Left lung (tissue), 10 donors: ENCODE data around the gene HERPUD1. TPM values are rescaled to one million over a fixed set of nuclear protein-coding genes. Genes with fewer than 3 reads are reported as not detected.
A peak's percentile ranks its signal among the peaks of the same experiment; 100 is the strongest.
"Not testable (repeated sequence)": the region's sequence is repeated elsewhere in the genome, so short reads cannot be mapped to it uniquely, and the experiment has no call there.

Experiments
- ATAC-seq: fragments of 200-7000 bp; cut with Tn5 transposase; one replicate; pipeline ENCODE4 v1.9.1; 2020; ENCODE audit warnings: moderate library complexity
- DNase-seq, 4 donors: peaks; one replicate each; pipeline ENCODE4 v3.0.0-alpha.2; 2013 to 2020
- H3K27ac ChIP-seq, 2 donors: fragments of 200-600 bp; sonication (generic) in 1 of 2; one replicate each; pipeline versions ENCODE4 v1.5.0 to v1.8.0; 2020 to 2021
- H3K27me3 ChIP-seq, 2 donors: fragments of 200-600 bp; sonication (generic) in 1 of 2; one replicate each; pipeline versions ENCODE4 v1.5.0 to v1.8.0; 2020 to 2021
- H3K36me3 ChIP-seq, 2 donors: fragments of 200-600 bp; sonication (generic) in 1 of 2; one replicate each; pipeline versions ENCODE4 v1.5.0 to v1.8.0; 2020 to 2021
- H3K4me1 ChIP-seq, 2 donors: fragments of 200-600 bp; one replicate each; pipeline ENCODE4 v1.8.0; 2021
- H3K4me3 ChIP-seq, 2 donors: fragments of 200-600 bp; sonication (generic) in 1 of 2; one replicate each; pipeline versions ENCODE4 v1.5.0 to v1.8.0; 2020 to 2021; ENCODE audit warnings: mild to moderate bottlenecking in 1 of 2
- H3K9me3 ChIP-seq, 2 donors: fragments of 200-600 bp; sonication (generic) in 1 of 2; one replicate each; pipeline versions ENCODE4 v1.5.0 to v1.8.0; 2020 to 2021
- intact Hi-C, 2 donors: fragments of 100-400 bp; cut with DNase I; formaldehyde crosslinking; loops; one replicate each; pipeline versions ENCODE4 v1.11.2 to v1.14.2; 2022
- polyA plus RNA-seq, 6 donors: library from polyadenylated mRNA; unstranded; fragments of 120-200 nt; gene quantifications; one replicate each; pipeline ENCODE4 v1.2.1, GENCODE V29; 2013; ENCODE audit not compliant: insufficient read length in 6 of 6
- total RNA-seq, 2 donors: library from RNA; stranded (reverse); fragmentation: NEBNext Ultra II Directional; extraction: Animal tissue kit (Norgen Biotek cat#: 25700); gene quantifications; one replicate each; pipeline ENCODE4 v1.2.1, GENCODE V29; 2021
- TF ChIP-seq, protein P1 (sequence below), 2 donors: fragments of 200-600 bp; sonication (generic) in 1 of 2; IDR thresholded peaks; one replicate each; pipeline versions ENCODE4 v1.5.0 to v1.8.0; 2021; ENCODE audit warnings: antibody characterized with exemption in 2 of 2
- donor health status: DM: no; HTN: yes; CAD: no.
- donor health status: DM: no; HTN: no; CAD: no.

Gene HERPUD1
- total and polyA plus RNA-seq, 8 donors = 99.6 to 155 (median 115) TPM

DNA sequence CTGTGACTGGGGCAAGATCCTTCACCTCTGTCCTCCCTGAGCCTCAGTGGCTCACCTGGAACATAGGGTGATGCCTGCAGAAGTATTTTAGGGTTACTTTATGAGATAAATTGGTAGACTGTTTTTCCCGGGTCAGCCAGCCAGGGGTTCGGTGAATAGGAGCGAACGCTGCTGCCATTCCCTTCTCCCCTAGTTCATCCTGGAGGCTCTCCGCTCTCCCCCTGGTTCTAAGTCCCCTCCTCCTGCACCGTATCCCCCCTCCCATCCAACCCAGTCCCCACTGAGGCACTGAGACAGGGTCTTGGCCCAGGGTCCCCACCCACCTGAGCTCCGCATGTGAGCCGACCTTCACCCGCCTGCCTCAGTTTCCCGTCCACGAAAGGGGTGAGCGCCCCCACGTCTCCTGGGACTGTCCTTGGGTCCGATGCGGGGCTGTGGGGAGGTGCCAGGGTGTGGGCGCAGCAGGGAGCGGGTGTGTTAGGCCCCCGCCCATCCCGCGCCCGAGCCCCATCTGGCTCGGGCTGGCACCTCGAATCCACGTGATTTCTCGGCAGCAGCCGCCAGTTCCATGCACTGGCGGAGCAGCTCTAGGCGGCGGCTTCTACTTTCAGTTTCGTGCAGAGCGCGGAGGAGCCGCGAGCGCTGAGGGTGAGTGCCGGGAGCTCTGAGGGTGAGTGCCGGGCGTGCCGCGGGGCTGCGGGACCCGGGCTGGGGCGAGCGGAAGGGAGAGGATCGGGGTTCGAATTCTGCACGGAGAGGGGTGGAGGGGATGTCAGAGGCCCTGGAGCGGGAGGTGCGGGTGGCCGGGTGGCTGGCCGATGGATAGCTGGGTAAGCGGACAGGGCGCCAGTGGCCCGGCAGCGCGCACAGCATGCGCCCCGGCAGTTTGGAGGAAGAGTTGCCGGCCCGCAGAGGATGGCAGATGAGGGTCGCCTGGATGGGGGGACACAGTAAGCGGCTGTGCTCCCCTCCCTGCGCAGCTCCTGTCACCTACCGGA lies 57.3 kb downstream of the HERPUD1 start, which contains the start of gene NLRC5:
NLRC5 (plus strand) TSS at position 610 of the 998 bp plus-strand sequence. CDS start 31,156 bp downstream, outside the sequence.
- H3K36me3 ChIP-seq = no peaks in the 10 kb centered on the region
- TF ChIP-seq, protein P1, sequence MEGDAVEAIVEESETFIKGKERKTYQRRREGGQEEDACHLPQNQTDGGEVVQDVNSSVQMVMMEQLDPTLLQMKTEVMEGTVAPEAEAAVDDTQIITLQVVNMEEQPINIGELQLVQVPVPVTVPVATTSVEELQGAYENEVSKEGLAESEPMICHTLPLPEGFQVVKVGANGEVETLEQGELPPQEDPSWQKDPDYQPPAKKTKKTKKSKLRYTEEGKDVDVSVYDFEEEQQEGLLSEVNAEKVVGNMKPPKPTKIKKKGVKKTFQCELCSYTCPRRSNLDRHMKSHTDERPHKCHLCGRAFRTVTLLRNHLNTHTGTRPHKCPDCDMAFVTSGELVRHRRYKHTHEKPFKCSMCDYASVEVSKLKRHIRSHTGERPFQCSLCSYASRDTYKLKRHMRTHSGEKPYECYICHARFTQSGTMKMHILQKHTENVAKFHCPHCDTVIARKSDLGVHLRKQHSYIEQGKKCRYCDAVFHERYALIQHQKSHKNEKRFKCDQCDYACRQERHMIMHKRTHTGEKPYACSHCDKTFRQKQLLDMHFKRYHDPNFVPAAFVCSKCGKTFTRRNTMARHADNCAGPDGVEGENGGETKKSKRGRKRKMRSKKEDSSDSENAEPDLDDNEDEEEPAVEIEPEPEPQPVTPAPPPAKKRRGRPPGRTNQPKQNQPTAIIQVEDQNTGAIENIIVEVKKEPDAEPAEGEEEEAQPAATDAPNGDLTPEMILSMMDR (IDR thresholded peaks at IDR 0.05) = no peak
- H3K27me3 ChIP-seq = no peaks in the 10 kb centered on the region
- peak within 1 kb of the TSS; percentile 77 to 88 for H3K4me3 ChIP-seq
- intact Hi-C loops = no loop called here
- peak; percentile 93 for ATAC-seq
- H3K4me1 ChIP-seq = peaks cover 27 to 92% of the 10 kb centered on the region in 2 donors
- no peaks in the 10 kb centered on the region for H3K9me3 ChIP-seq
- peak; percentile 74 to 98 (median 89) for DNase-seq
- peak within 1 kb of the TSS; percentile 80 to 94 for H3K27ac ChIP-seq

DNA sequence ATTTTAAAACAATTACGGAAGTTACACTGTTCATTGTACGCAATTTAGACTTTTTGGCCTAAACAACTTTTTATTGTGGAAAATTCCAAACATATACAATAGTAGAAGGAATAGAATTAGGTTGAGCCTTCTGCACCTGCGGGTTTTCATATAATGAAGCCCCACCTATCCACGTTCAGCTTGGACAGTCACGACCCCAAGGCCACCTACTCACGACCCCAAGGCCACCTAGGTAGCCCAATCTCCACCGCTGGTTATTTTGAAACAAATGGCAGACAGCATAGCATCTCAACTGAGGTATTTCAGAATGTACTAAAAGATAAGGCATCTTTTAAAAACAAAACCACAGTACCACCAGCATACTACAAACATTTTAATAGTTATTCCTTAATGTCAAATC lies 58.0 kb downstream of the HERPUD1 start:
- Histone ChIP-seq H3K4me1 (peaks cover 25 to 92% of the 10 kb centered on the region in 2 donors), H3K4me3 (peak overlapping the region; percentile 77 to 88), H3K27ac (peak overlapping the region; percentile 80 to 94), H3K36me3 (no peaks in the 10 kb centered on the region), H3K27me3 (no peaks in the 10 kb centered on the region), H3K9me3 (no peaks in the 10 kb centered on the region)
- TF ChIP-seq, protein P1 (IDR thresholded peaks at IDR 0.05) = no peak
- intact Hi-C loops = no loop called here
- DNase-seq (no peak), ATAC-seq (no peak)

DNA sequence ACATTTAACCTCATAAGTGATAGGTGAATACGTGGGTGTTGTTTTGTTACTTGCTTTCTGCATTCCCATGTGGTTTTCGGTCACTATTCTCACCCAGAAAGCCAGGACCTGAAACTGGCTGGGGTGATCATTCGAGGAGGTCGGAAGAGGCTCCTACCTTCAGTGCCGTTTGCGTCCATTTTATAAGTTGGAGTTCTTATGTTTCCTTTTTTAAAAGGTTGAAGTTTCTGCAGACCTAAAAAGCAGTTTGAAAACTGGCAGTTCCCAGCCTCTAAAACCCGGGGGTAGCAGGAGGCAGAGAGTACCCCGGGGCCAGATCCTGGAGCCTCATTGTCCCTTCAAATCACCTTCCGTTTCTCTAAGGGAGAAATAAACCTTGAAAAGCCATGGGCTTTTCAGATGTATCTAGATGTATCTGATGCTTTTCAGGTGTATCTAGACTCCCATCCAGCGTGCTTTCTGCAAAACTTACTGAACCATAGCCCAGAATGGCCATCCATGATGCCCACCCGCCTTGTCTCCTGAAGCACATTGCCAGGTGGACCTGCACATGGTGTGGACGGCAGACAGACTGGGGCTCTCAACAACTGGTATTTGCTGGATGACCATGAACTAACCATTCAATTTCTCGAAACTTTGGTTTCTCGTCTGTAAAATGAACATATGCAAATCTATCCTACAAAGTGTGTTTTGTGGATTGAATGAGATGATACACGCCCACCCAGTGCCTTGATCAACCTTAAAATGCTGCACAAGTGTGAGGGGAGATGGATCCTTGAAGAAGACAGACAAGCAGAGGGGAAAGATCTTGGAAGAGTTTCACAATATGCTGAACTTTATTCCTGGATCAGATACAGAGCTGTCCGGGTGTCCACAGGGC lies 58.7 kb downstream of the HERPUD1 start:
- TF ChIP-seq, protein P1 (IDR thresholded peaks at IDR 0.05) = no peak
- H3K27me3 ChIP-seq = no peaks in the 10 kb centered on the region
- peak overlapping the region in 1 of 2 donors; percentile 94 for H3K27ac ChIP-seq
- H3K4me3 ChIP-seq = peak overlapping the region; percentile 77 to 88
- intact Hi-C loops = no loop called here
- H3K4me1 ChIP-seq = peaks cover 18 to 90% of the 10 kb centered on the region in 2 donors
- ATAC-seq (no peak), DNase-seq (no peak)
- H3K36me3 ChIP-seq = peaks cover 0 to 6% of the 10 kb centered on the region in 2 donors
- no peaks in the 10 kb centered on the region for H3K9me3 ChIP-seq

DNA sequence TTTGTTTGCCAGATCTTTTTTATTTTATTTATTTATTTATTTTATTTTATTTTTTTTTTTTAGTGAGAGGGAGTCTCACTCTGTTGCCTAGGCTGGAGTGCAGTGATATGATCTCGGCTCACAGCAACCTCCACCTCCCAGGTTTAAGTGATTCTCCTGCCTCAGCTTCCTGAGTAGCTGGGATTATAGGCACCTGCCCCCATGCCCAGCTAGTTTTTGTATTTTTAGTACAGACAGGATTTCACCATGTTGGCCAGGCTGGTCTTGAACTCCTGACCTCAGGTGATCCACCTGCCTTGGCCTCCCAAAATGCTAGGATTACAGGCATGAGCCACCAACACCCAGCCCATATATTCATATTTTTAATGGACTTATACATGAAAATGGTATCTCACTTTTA lies 60.5 kb downstream of the HERPUD1 start:
- H3K27me3 ChIP-seq, H3K9me3 ChIP-seq, ATAC-seq, DNase-seq, intact Hi-C loops: not testable (repeated sequence)
- Histone ChIP-seq H3K27ac (peak overlapping the region in 1 of 2 donors; percentile 94), H3K4me3 (peak overlapping the region in 1 of 2 donors; percentile 88), H3K4me1 (peaks cover 18 to 77% of the 10 kb centered on the region in 2 donors), H3K36me3 (peaks cover 0 to 11% of the 10 kb centered on the region in 2 donors)

DNA sequence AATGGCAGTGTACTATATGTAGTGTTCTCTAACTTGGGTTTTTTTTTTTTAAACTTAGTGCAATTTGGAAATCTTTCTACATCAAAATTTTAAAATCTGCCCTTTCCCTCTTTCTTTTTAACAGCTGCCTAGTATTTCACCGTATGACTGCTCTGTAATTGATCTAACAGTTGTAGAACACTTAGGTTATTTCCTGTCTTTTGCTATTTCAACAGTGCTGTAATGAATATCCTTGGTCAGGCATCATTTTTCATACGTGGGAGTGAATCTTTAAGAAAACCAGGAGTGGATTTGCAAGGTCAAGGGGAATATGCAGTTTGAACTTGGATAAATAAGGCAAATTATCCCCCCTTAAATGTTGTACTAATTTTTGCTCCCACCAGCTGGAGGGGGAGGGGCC lies 61.3 kb downstream of the HERPUD1 start:
- Histone ChIP-seq H3K4me3 (no peak overlapping the region), H3K9me3 (no peaks in the 10 kb centered on the region), H3K36me3 (peaks cover 0 to 11% of the 10 kb centered on the region in 2 donors), H3K27me3 (no peaks in the 10 kb centered on the region), H3K4me1 (peaks cover 18 to 76% of the 10 kb centered on the region in 2 donors), H3K27ac (no peak overlapping the region)
- intact Hi-C loops = no loop called here
- TF ChIP-seq, protein P1 (IDR thresholded peaks at IDR 0.05) = no peak
- ATAC-seq = no peak
- no peak for DNase-seq
